ENCODE measurements around the gene EYS.

- TF ChIP-seq EZH2 (IDR thresholded peaks at IDR 0.05) = no peak
- no peak for TF ChIP-seq ELF1 (IDR thresholded peaks at IDR 0.05; ENCODE audit: borderline replicate concordance, low read depth)
- no peak for TF ChIP-seq EZH2phosphoT487 (IDR thresholded peaks at IDR 0.05; ENCODE audit: borderline replicate concordance)
- TF ChIP-seq YY1 (IDR thresholded peaks at IDR 0.05; ENCODE audit: extremely low read depth, insufficient replicate concordance, low read depth, low read length) = no peak
- TF ChIP-seq, protein P1, sequence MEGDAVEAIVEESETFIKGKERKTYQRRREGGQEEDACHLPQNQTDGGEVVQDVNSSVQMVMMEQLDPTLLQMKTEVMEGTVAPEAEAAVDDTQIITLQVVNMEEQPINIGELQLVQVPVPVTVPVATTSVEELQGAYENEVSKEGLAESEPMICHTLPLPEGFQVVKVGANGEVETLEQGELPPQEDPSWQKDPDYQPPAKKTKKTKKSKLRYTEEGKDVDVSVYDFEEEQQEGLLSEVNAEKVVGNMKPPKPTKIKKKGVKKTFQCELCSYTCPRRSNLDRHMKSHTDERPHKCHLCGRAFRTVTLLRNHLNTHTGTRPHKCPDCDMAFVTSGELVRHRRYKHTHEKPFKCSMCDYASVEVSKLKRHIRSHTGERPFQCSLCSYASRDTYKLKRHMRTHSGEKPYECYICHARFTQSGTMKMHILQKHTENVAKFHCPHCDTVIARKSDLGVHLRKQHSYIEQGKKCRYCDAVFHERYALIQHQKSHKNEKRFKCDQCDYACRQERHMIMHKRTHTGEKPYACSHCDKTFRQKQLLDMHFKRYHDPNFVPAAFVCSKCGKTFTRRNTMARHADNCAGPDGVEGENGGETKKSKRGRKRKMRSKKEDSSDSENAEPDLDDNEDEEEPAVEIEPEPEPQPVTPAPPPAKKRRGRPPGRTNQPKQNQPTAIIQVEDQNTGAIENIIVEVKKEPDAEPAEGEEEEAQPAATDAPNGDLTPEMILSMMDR (IDR thresholded peaks at IDR 0.05 in 2 of 3, conservative IDR thresholded peaks at IDR 0.05 in 1 of 3; ENCODE audit: borderline replicate concordance in 1 of 3, insufficient read depth in 1 of 3, low read depth in 2 of 3, low read length in 2 of 3) = no peak
- no peak for TF ChIP-seq POLR2A (IDR thresholded peaks at IDR 0.05; ENCODE audit: borderline replicate concordance, extremely low read depth, insufficient read depth, insufficient read length)
- no peak for TF ChIP-seq POLR2AphosphoS5 (IDR thresholded peaks at IDR 0.05; ENCODE audit: low read depth, low read length)
- no peak for TF ChIP-seq JUND (IDR thresholded peaks at IDR 0.05)
- TF ChIP-seq TCF7L2 (IDR thresholded peaks at IDR 0.05; ENCODE audit: borderline replicate concordance, extremely low read depth, insufficient read depth, insufficient read length) = no peak
Observed at GRCh38 chr6:63798378-63798777, 1908.6 kb downstream of the EYS start.
